ENCODE results near the gene ATF4.

DNA sequence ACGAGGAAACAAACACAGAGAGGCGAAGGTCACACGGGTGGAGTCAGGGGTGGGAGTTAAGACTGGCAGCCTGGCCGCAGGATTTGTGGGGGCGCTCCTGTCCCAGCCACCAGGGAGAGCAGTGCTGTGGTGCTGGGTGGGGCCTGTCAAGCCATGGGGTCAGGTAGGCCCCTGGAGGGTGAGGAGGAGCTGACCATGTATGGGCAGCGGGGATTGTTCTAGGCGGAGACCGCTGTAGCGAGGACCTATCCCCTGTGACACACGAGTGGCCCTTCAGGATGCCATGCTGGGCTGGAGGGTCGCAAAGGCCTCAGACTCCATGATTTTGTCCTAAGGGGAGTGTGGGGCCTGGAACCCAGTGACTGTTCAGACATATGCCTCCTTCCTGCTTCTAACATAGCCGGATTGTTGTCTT, 13.7 kb downstream of the ATF4 start:
- TF ChIP-seq EZH2 (IDR thresholded peaks at IDR 0.05) (no peak), POLR2AphosphoS5 (IDR thresholded peaks at IDR 0.05; ENCODE audit: borderline replicate concordance, low read depth, low read length) (no peak), FOXP2 (optimal IDR thresholded peaks at IDR 0.05; ENCODE audit: control extremely low read depth, extremely low read length, insufficient read depth) (no peak)

All from SK-N-MC (cell line).